GM23338 (cell line): ENCODE results near the gene SDHAF3. TPM values are rescaled to one million over a fixed set of nuclear protein-coding genes. Genes with fewer than 3 reads are reported as not detected.

Source experiments
- ATAC-seq: fragments of 200-7000 bp; cut with Tn5 transposase; 3 replicates; pipeline ENCODE4 v1.9.1; 2020
- DNase-seq: peaks from one replicate; pipeline ENCODE4 v3.0.0-alpha.2; 2015; ENCODE audit warnings: low spot score
- H2AFZ ChIP-seq: fragments of 200-600 bp; sonication (generic); 2 replicates; pipeline ENCODE4 v1.8.0; 2016; ENCODE audit warnings: antibody characterized with exemption, mild to moderate bottlenecking, moderate library complexity
- H3F3A ChIP-seq: fragments of 200-600 bp; sonication (generic); replicated peaks from 2 replicates; pipeline ENCODE4 v1.8.0; 2017; ENCODE audit warnings: antibody characterized with exemption, mixed run types, low read depth
- H3K27ac ChIP-seq: fragments of 200-600 bp; sonication (generic); 2 replicates; pipeline ENCODE4 v1.6.1; 2016; ENCODE audit warnings: low read depth
- H3K27me3 ChIP-seq: fragments of 200-600 bp; sonication (generic); 2 replicates; pipeline ENCODE4 v1.8.0; 2016; ENCODE audit warnings: mild to moderate bottlenecking, mixed run types, moderate library complexity; ENCODE audit not compliant: insufficient read depth
- H3K36me3 ChIP-seq: fragments of 200-600 bp; sonication (generic); 2 replicates; pipeline ENCODE4 v1.8.0; 2016; ENCODE audit warnings: mild to moderate bottlenecking; ENCODE audit not compliant: insufficient read depth
- H3K4me1 ChIP-seq: fragments of 200-600 bp; sonication (generic); 2 replicates; pipeline ENCODE4 v1.8.0; 2016; ENCODE audit warnings: mild to moderate bottlenecking, moderate library complexity; ENCODE audit not compliant: insufficient read depth
- H3K4me2 ChIP-seq: fragments of 200-600 bp; sonication (generic); 2 replicates; pipeline ENCODE4 v1.7.1; 2017; ENCODE audit warnings: mixed run types
- H3K4me3 ChIP-seq: fragments of 200-600 bp; sonication (generic); 2 replicates; pipeline ENCODE4 v1.6.1; 2016; ENCODE audit warnings: mixed run types
- H3K79me2 ChIP-seq: fragments of 200-600 bp; sonication (generic); replicated peaks from 2 replicates; pipeline ENCODE4 v1.8.0; 2017; ENCODE audit warnings: mild to moderate bottlenecking; ENCODE audit not compliant: insufficient read depth
- H3K9me2 ChIP-seq: fragments of 200-600 bp; sonication (generic); 2 replicates; pipeline ENCODE4 v1.8.0; 2017; ENCODE audit not compliant: insufficient read depth
- H4K20me1 ChIP-seq: fragments of 200-600 bp; sonication (generic); replicated peaks from 2 replicates; pipeline ENCODE4 v1.8.0; 2017; ENCODE audit warnings: mild to moderate bottlenecking; ENCODE audit not compliant: insufficient read depth
- H3K27ac Mint-ChIP-seq: 2 replicates; pipeline ENCODE4 v1.8.0; 2020; ENCODE audit warnings: inconsistent platforms, mild to moderate bottlenecking, moderate library complexity, mixed read lengths
- H3K27me3 Mint-ChIP-seq: 3 replicates; pipeline ENCODE4 v1.8.0; 2022; ENCODE audit warnings: low read depth, mild to moderate bottlenecking, moderate library complexity, mixed read lengths, inconsistent platforms; ENCODE audit not compliant: insufficient read depth, poor library complexity
- H3K36me3 Mint-ChIP-seq: 3 replicates; pipeline ENCODE4 v1.8.0; 2021; ENCODE audit warnings: low read depth, mild to moderate bottlenecking, inconsistent platforms, moderate library complexity, mixed read lengths
- H3K4me1 Mint-ChIP-seq: 3 replicates; pipeline ENCODE4 v1.8.0; 2020; ENCODE audit warnings: mild to moderate bottlenecking, inconsistent platforms, mixed read lengths
- H3K4me3 Mint-ChIP-seq: 3 replicates; pipeline ENCODE4 v1.8.0; 2021; ENCODE audit warnings: moderate library complexity, mild to moderate bottlenecking, inconsistent platforms, mixed read lengths
- H3K9me3 Mint-ChIP-seq: 3 replicates; pipeline ENCODE4 v1.8.0; 2020; ENCODE audit warnings: moderate library complexity, mild to moderate bottlenecking, inconsistent platforms, mixed read lengths
- EZH2 ChIP-seq: fragments of 200-600 bp; sonication (generic); IDR thresholded peaks from one replicate; pipeline ENCODE4 v1.8.0; 2017; ENCODE audit warnings: antibody characterized with exemption, mild to moderate bottlenecking, low read depth; ENCODE audit not compliant: unreplicated experiment
- JUNB ChIP-seq: IDR thresholded peaks from one replicate; pipeline ENCODE4 v1.6.1; 2016; ENCODE audit warnings: antibody characterized with exemption; ENCODE audit not compliant: unreplicated experiment
- NANOG ChIP-seq: IDR thresholded peaks from 2 replicates; pipeline ENCODE4 v1.6.1; 2016; ENCODE audit warnings: antibody characterized with exemption, borderline replicate concordance
- ZNF114 ChIP-seq: fragments of 250-450 bp; sonication (Bioruptor Pico); IDR thresholded peaks from 2 replicates; pipeline ENCODE4 v1.5.0; 2020; ENCODE audit warnings: mild to moderate bottlenecking, moderate library complexity
- polyA plus RNA-seq: library from polyadenylated mRNA; unstranded; fragments of >200 nt; fragmentation: Nextera tagmentation; extraction: Ambion mirVana; gene quantifications from 2 replicates; pipeline ENCODE4 v1.2.1, GENCODE V29; 2016
- total RNA-seq: library from RNA; depleted of rRNA; stranded (reverse); fragments of >200 nt; shearing (Covaris generic); gene quantifications from 2 replicates; pipeline ENCODE4 v1.2.3, GENCODE V29; 2014
- TF ChIP-seq, protein P1 (sequence below): IDR thresholded peaks from one replicate; pipeline ENCODE4 v1.6.1; 2018; ENCODE audit warnings: antibody characterized with exemption; ENCODE audit not compliant: unreplicated experiment
- TF ChIP-seq, protein P2 (sequence below), 2 experiments: fragments of 200-600 bp in 1 of 2; sonication (generic) in 1 of 2; conservative IDR thresholded peaks; 2 replicates each; pipeline versions ENCODE4 v1.5.1 to v1.6.1; 2016 to 2017; ENCODE audit warnings: antibody characterized with exemption in 2 of 2, low read depth in 2 of 2, mild to moderate bottlenecking in 2 of 2, moderate library complexity in 1 of 2

The SDHAF3 gene
- total and polyA plus RNA-seq, 2 experiments from 2014 or later, result 35.5 to 123 TPM

DNA sequence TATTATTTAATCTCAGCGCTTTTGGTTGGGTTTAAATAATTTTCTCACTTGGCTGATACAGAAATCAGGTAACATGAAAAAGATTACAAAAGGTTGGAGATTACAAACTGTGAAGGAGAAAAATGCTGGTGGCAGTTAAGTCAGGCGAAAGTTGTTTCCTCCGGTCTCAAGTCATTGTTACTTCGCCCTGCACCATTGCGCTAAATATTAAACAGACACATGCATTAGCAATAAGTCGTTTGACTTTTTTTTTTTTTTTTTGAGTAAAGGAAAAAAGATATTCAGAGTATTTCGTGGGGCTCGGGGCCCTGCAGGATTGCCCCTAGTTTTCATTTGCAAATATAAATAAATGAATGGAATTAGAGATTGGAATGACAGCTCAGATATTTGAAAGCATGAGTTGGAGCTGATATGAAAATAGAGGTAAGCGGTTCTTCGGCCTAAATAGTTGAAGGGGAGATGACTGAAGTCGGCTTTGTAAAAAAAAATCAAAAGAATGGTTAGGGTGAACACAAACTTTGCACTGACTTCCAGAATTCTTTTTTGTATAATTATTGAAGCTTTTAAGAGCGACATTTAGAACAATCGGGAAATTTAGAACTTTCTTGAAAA lies 914 bp downstream of the SDHAF3 start:
- TF ChIP-seq ZNF114 (CRISPR knock-in tag), result no peak
- TF ChIP-seq EZH2, result no peak
- no peak for TF ChIP-seq JUNB
- TF ChIP-seq, protein P1, sequence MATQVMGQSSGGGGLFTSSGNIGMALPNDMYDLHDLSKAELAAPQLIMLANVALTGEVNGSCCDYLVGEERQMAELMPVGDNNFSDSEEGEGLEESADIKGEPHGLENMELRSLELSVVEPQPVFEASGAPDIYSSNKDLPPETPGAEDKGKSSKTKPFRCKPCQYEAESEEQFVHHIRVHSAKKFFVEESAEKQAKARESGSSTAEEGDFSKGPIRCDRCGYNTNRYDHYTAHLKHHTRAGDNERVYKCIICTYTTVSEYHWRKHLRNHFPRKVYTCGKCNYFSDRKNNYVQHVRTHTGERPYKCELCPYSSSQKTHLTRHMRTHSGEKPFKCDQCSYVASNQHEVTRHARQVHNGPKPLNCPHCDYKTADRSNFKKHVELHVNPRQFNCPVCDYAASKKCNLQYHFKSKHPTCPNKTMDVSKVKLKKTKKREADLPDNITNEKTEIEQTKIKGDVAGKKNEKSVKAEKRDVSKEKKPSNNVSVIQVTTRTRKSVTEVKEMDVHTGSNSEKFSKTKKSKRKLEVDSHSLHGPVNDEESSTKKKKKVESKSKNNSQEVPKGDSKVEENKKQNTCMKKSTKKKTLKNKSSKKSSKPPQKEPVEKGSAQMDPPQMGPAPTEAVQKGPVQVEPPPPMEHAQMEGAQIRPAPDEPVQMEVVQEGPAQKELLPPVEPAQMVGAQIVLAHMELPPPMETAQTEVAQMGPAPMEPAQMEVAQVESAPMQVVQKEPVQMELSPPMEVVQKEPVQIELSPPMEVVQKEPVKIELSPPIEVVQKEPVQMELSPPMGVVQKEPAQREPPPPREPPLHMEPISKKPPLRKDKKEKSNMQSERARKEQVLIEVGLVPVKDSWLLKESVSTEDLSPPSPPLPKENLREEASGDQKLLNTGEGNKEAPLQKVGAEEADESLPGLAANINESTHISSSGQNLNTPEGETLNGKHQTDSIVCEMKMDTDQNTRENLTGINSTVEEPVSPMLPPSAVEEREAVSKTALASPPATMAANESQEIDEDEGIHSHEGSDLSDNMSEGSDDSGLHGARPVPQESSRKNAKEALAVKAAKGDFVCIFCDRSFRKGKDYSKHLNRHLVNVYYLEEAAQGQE, result no peak
- no peak for TF ChIP-seq NANOG
- TF ChIP-seq, protein P2, sequence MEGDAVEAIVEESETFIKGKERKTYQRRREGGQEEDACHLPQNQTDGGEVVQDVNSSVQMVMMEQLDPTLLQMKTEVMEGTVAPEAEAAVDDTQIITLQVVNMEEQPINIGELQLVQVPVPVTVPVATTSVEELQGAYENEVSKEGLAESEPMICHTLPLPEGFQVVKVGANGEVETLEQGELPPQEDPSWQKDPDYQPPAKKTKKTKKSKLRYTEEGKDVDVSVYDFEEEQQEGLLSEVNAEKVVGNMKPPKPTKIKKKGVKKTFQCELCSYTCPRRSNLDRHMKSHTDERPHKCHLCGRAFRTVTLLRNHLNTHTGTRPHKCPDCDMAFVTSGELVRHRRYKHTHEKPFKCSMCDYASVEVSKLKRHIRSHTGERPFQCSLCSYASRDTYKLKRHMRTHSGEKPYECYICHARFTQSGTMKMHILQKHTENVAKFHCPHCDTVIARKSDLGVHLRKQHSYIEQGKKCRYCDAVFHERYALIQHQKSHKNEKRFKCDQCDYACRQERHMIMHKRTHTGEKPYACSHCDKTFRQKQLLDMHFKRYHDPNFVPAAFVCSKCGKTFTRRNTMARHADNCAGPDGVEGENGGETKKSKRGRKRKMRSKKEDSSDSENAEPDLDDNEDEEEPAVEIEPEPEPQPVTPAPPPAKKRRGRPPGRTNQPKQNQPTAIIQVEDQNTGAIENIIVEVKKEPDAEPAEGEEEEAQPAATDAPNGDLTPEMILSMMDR (conservative IDR thresholded peaks at IDR 0.05; ENCODE audit: low read depth in 2 of 2), result no peak
- no peak overlapping the region for H3K27ac ChIP-seq
- Mint-ChIP-seq H3K4me1 (peaks cover 18% of the 10 kb centered on the region; the same call in 2 of the 3 replicates), H3K27ac (peak overlapping the region; percentile 69), H3K4me3 (peak overlapping the region; percentile 96), H3K9me3 (no peaks in the 10 kb centered on the region; the same call in 2 of the 3 replicates), H3K27me3 (peaks cover 6% of the 10 kb centered on the region), H3K36me3 (peaks cover 7% of the 10 kb centered on the region; the same call in 2 of the 3 replicates)
- no peaks in the 10 kb centered on the region for H3K36me3 ChIP-seq
- no peaks in the 10 kb centered on the region for H3F3A ChIP-seq
- DNase-seq (no peak), ATAC-seq (no peak)
- peak overlapping the region; percentile 89 for H3K4me3 ChIP-seq
- peak overlapping the region; percentile 81 for H2AFZ ChIP-seq
- peaks cover 9% of the 10 kb centered on the region for H3K4me1 ChIP-seq
- no peaks in the 10 kb centered on the region for H3K27me3 ChIP-seq
- H3K79me2 ChIP-seq, result peaks cover 56% of the 10 kb centered on the region
- no peaks in the 10 kb centered on the region for H4K20me1 ChIP-seq
- no peaks in the 10 kb centered on the region; the same call in 1 of the 2 replicates for H3K9me2 ChIP-seq
- H3K4me2 ChIP-seq, result peak overlapping the region; percentile 89

DNA sequence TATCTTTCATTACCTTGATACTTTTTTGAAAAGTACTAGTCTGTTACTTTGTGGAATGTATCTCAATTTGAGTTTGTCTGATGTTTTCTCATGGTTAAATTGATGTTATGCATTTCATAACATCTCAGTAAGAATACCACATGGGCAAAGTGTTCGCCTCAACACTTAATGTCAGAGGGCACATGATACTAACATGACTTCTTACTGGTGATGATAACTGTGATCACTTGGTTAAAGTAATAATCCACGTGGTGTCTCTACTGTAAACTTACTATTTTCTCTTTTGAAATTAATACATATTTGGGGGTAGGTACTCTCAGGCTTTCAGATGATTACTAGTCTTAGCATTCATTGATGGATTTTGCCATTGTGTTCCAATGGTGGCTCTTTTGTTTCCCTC lies 2.2 kb downstream of the SDHAF3 start:
- ATAC-seq, result no peak
- H3K36me3 ChIP-seq, result no peaks in the 10 kb centered on the region
- Mint-ChIP-seq H3K27ac (no peak overlapping the region), H3K9me3 (no peaks in the 10 kb centered on the region; the same call in 2 of the 3 replicates), H3K4me3 (peak overlapping the region; percentile 25; the same call in 2 of the 3 replicates), H3K4me1 (peaks cover 18% of the 10 kb centered on the region; the same call in 2 of the 3 replicates), H3K27me3 (peaks cover 6% of the 10 kb centered on the region), H3K36me3 (peaks cover 15% of the 10 kb centered on the region; the same call in 2 of the 3 replicates)
- H3F3A ChIP-seq, result no peaks in the 10 kb centered on the region
- no peaks in the 10 kb centered on the region for H3K27me3 ChIP-seq
- no peak overlapping the region for H2AFZ ChIP-seq
- peaks cover 9% of the 10 kb centered on the region for H3K4me1 ChIP-seq
- no peak overlapping the region for H3K4me3 ChIP-seq
- TF ChIP-seq, protein P1, result no peak
- H3K9me2 ChIP-seq, result no peaks in the 10 kb centered on the region; the same call in 1 of the 2 replicates
- H3K27ac ChIP-seq, result no peak overlapping the region
- peaks cover 70% of the 10 kb centered on the region for H3K79me2 ChIP-seq
- no peaks in the 10 kb centered on the region for H4K20me1 ChIP-seq
- 0 out of 2 replicates have a peak overlapping the region, but pooled peaks have one; percentile 89 for H3K4me2 ChIP-seq
- no peak for DNase-seq
